GM12874 (cell line): ENCODE data around the gene RBM34.

Experiments used
- CTCF ChIP-seq: IDR thresholded peaks from 2 replicates; pipeline ENCODE4 v1.5.1; 2011; ENCODE audit warnings: low read depth, mild to moderate bottlenecking, control low read depth, low read length, moderate library complexity; ENCODE audit not compliant: insufficient read depth

The RBM34 gene

GRCh38 chr1:235090406-235091069, 70.5 kb downstream of the RBM34 start:
- no peak for TF ChIP-seq CTCF

- no peak for TF ChIP-seq CTCF
Observed at GRCh38 chr1:235088907-235089306, 72.1 kb downstream of the RBM34 start.

GRCh38 chr1:235088430-235088829, 72.6 kb downstream of the RBM34 start:
- no peak for TF ChIP-seq CTCF

- no peak for TF ChIP-seq CTCF
Observed at GRCh38 chr1:235087906-235088305, 73.1 kb downstream of the RBM34 start.
